ENCODE data around the gene CDC42EP1. TPM values are rescaled to one million over a fixed set of nuclear protein-coding genes. Genes with fewer than 3 reads are reported as not detected.

The CDC42EP1 gene
- total RNA-seq, 6 experiments from 2014 or later = 29.2 to 117 (median 68.0) TPM

DNA sequence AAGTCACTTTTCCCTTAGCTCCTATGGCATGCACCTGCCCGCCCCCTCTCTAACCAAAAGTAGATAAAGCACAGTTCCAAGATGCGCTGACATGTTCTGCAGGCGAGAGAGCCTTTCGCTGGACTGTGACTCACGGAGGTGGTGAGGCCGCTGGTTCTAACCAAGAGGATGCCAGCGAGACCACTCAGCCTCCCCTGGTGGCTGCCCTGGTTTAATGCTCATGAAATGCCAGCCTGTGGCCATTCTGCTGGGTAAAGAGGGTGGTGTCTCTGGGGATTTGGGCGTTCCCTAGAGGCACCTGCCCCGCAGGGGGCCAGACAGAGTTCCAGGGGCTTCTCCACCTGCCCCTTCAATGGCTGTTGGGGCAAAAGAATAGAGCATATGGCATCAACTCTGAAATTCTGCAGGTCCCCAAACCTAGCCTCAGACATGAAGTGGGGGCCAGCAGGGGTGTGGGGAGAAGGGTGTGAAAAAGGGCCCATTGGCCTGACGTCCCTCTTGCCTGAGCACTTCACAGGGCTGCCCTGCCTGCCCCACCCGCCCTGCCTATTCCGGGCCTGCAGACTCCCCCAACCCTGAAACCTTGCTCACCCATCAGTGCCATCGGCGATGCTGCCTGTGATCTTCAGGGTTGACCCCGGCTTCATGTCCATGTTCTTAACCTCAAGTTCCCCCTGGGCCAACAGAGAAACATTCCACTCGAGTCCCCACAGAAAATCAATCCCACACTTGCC is 11.1 kb downstream of the CDC42EP1 start:
- Histone ChIP-seq H3K9me3 (no peaks in the 10 kb centered on the region), H3K27ac (peak overlapping the region in 1 of 3 donors; percentile 99), H3K27me3 (no peaks in the 10 kb centered on the region), H3K4me1 (peaks cover 0 to 58% (median 33%) of the 10 kb centered on the region in 4 donors), H3K4me3 (no peak overlapping the region), H3K36me3 (peaks cover 0 to 12% (median 3%) of the 10 kb centered on the region in 4 donors)
- 57% methylated on average over 3 of the region's 16 CpGs for WGBS (ENCODE audit: insufficient coverage, low coverage, low lambda C conversion rate, missing lambda C conversion rate)
- intact Hi-C loops (cut with DNase I) = no loop called here
- TF ChIP-seq POLR2A (IDR thresholded peaks at IDR 0.05) = no peak
- peak in 1 of 4 donors; percentile 20 for TF ChIP-seq CTCF (IDR thresholded peaks at IDR 0.05)
- DNase-seq (no peak), ATAC-seq (no peak)

GRCh38 chr22:37571992-37572373 is 11.7 kb downstream of the CDC42EP1 start:
- Histone ChIP-seq H3K4me1 (peaks cover 0 to 53% (median 28%) of the 10 kb centered on the region in 4 donors), H3K4me3 (no peak overlapping the region), H3K36me3 (peaks cover 0 to 6% (median under 1%) of the 10 kb centered on the region in 4 donors), H3K27me3 (no peaks in the 10 kb centered on the region), H3K9me3 (no peaks in the 10 kb centered on the region), H3K27ac (no peak overlapping the region)
- 90% methylated on average over 2 of the region's 8 CpGs for WGBS (ENCODE audit: insufficient coverage, low coverage, low lambda C conversion rate, missing lambda C conversion rate)
- TF ChIP-seq CTCF (IDR thresholded peaks at IDR 0.05) = no peak
- TF ChIP-seq POLR2A (IDR thresholded peaks at IDR 0.05) = no peak
- ATAC-seq = no peak
- DNase-seq = no peak
- intact Hi-C loops (cut with DNase I) = no loop called here

DNA sequence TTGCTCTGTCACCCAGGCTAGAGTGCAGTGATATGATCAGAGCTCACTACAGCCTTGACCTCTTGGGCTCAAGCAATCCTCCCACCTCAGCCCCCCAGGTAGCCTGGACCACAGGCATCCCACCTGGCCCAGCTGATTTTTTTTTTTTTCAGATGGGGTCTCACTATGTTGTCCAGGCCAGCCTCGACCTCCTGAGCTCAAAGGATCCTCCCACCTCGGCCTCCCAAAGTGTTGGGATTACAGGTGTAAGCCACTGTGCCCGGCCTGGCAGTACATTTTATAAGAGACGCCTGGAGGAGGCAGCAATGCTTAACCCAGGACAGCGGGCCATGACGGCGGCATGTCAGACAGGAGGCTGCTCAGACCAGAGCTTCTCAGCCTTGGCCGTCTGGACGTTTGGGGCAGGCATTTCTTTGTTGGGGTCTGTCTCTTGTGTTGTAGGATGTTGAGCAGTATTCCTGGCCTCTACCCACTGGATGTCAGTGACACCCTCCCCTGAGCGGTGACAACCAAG is 15.3 kb downstream of the CDC42EP1 start:
- TF ChIP-seq POLR2A (IDR thresholded peaks at IDR 0.05) (no peak), CTCF (IDR thresholded peaks at IDR 0.05) (no peak)
- Histone ChIP-seq H3K4me1 (peaks cover 0 to 23% (median 5%) of the 10 kb centered on the region in 4 donors), H3K27ac (peak overlapping the region in 1 of 3 donors; percentile 78), H3K9me3 (no peaks in the 10 kb centered on the region), H3K36me3 (no peaks in the 10 kb centered on the region), H3K4me3 (no peak overlapping the region), H3K27me3 (no peaks in the 10 kb centered on the region)
- DNase-seq (no peak), ATAC-seq (no peak)
- 93% methylated on average over 6 of the region's 10 CpGs for WGBS (ENCODE audit: insufficient coverage, low coverage, low lambda C conversion rate, missing lambda C conversion rate)
- intact Hi-C loops (cut with DNase I) = no loop called here

DNA sequence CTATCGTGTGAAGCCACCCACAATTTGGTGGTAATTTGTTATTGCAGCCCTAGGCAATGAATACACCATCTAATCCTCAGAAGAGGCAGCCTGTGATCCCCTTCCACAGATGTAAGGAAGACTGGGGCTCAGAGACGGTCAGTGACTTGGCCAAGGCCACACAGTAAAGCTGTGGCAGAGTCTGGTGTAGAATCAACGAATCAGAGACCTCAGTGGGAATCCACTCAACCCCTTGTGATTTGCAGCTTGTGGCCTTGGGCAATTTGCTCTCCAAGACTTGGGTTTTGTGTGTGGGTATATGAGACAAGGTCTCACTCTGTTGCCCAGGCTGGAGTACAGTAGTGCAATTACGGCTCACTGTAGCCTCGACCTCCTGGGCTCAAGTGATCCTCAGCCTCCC is 17.7 kb downstream of the CDC42EP1 start:
- Histone ChIP-seq H3K27ac (no peak overlapping the region), H3K27me3 (no peaks in the 10 kb centered on the region), H3K9me3 (no peaks in the 10 kb centered on the region), H3K4me1 (peaks cover 0 to 33% (median 4%) of the 10 kb centered on the region in 4 donors), H3K36me3 (no peaks in the 10 kb centered on the region), H3K4me3 (no peak overlapping the region)
- WGBS (ENCODE audit: insufficient coverage, low coverage, low lambda C conversion rate, missing lambda C conversion rate) = 100% methylated on average over 2 of the region's 5 CpGs
- intact Hi-C loops (cut with DNase I) = no loop called here
- TF ChIP-seq CTCF (IDR thresholded peaks at IDR 0.05) = no peak
- DNase-seq = no peak
- ATAC-seq = no peak
